Psoas muscle (tissue), 8 donors: ENCODE measurements around the gene PNMA1. TPM values are rescaled to one million over a fixed set of nuclear protein-coding genes. Genes with fewer than 3 reads are reported as not detected.

Experiments used
- ATAC-seq, 4 donors: fragments of 200-7000 bp; cut with Tn5 transposase; one replicate each; pipeline ENCODE4 v1.9.1; 2020; ENCODE audit warnings: moderate library complexity in 3 of 4, mild to moderate bottlenecking in 2 of 4
- DNase-seq, 2 donors: peaks; one replicate each; pipeline ENCODE4 v3.0.0-alpha.2; 2020
- H3K27ac ChIP-seq: fragments of 200-600 bp; one replicate; pipeline ENCODE4 v1.8.0; 2022
- H3K27me3 ChIP-seq, 3 donors: fragments of 200-600 bp in 1 of 3; one replicate each; pipeline versions ENCODE4 v1.6.1 to v1.8.0; 2013 to 2022; ENCODE audit warnings: low read length in 2 of 3, mild to moderate bottlenecking in 2 of 3, moderate library complexity in 1 of 3; ENCODE audit not compliant: insufficient read depth in 3 of 3
- H3K36me3 ChIP-seq, 2 donors: fragments of 200-600 bp in 1 of 2; one replicate each; pipeline versions ENCODE4 v1.6.1 to v1.8.0; 2013 to 2022; ENCODE audit warnings: low read depth in 1 of 2, mild to moderate bottlenecking in 1 of 2, moderate library complexity in 1 of 2; ENCODE audit not compliant: insufficient read depth in 1 of 2
- H3K4me1 ChIP-seq: fragments of 200-600 bp; one replicate; pipeline ENCODE4 v1.8.0; 2022
- H3K4me3 ChIP-seq: fragments of 200-600 bp; one replicate; pipeline ENCODE4 v1.8.0; 2022; ENCODE audit warnings: mild to moderate bottlenecking
- H3K9me3 ChIP-seq: fragments of 200-600 bp; one replicate; pipeline ENCODE4 v1.8.0; 2022
- WGBS, 3 donors: extraction: QIAGEN DNeasy Blood & Tissue Kit; methylation state at CpG; one replicate each; pipeline versions ENCODE4 v1.1.6 to v1.1.7; 2013; 5-methylcytosine and 5-hydroxymethylcytosine counted together
- intact Hi-C, 2 donors: fragments of 100-400 bp; cut with DNase I; formaldehyde crosslinking; loops; one replicate each; pipeline versions ENCODE4 v1.11.0 to v1.14.2; 2022
- polyA plus RNA-seq, 3 donors: library from polyadenylated mRNA; stranded (reverse); fragments of 200-250 nt; gene quantifications; one replicate each; pipeline ENCODE4 v1.2.3, GENCODE V29; 2013
- total RNA-seq, 4 donors: library from RNA; stranded (reverse); fragmentation: NEBNext Ultra II Directional in 2 of 4; extraction: Animal tissue kit (Norgen Biotek cat#: 25700) in 2 of 4; gene quantifications; one replicate each; pipeline versions ENCODE4 v1.2.1 to v1.2.4, GENCODE V29; 2021 to 2023
- TF ChIP-seq, protein P1 (sequence below): fragments of 200-600 bp; IDR thresholded peaks from one replicate; pipeline ENCODE4 v1.8.0; 2022; ENCODE audit warnings: antibody characterized with exemption
- donor health status: healthy with polysubstance abuse.
- donor health status: DM: no; HTN: no; CAD: no; lungs with moderate emphysema.
- donor health status: Bipolar disorder and iron deficiency.
- donor health status: healthy.
- donor health status: DM: yes; HTN: yes; CAD: no.
- donor health status: DM: no; HTN: no; CAD: no.
- donor health status: DM: no; HTN: no; CAD: no.
- donor health status: DM: yes; HTN: yes; CAD: no.

Gene PNMA1
- total and polyA plus RNA-seq, 7 donors = 9.3 to 28.8 (median 19.6) TPM

DNA sequence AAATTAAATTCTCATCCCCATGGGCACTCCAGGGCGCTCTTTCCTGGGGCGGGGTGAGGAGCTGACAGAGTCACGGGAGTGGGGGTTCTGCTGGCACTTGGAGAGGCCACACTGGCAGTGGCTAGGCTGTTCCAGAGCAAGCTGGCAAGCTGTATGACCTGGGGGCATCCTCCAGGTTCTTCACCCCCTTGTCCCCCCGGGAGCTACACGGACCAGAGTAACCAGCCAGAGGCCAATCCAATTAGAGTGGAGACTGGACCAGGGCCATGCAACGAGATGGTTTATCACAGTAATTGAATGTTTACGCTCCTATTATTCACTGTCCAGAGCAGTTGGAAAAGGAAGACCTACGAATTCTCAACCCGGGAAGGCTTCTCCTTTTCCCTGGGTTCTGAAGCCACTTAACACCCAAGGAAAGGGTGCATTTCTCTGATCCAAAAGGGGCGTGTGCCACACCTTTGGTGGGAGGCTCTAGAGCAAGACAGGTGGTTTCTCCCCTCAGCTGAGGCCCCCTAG lies 43.8 kb upstream of the PNMA1 start:
- H3K36me3 ChIP-seq = no peaks in the 10 kb centered on the region
- intact Hi-C loops = loop anchor here (2.0 kb wide), 2 partner anchors 29 to 33 kb away; no protein-coding TSS in a partner anchor
- H3K4me1 ChIP-seq = peaks cover 86% of the 10 kb centered on the region
- TF ChIP-seq, protein P1, sequence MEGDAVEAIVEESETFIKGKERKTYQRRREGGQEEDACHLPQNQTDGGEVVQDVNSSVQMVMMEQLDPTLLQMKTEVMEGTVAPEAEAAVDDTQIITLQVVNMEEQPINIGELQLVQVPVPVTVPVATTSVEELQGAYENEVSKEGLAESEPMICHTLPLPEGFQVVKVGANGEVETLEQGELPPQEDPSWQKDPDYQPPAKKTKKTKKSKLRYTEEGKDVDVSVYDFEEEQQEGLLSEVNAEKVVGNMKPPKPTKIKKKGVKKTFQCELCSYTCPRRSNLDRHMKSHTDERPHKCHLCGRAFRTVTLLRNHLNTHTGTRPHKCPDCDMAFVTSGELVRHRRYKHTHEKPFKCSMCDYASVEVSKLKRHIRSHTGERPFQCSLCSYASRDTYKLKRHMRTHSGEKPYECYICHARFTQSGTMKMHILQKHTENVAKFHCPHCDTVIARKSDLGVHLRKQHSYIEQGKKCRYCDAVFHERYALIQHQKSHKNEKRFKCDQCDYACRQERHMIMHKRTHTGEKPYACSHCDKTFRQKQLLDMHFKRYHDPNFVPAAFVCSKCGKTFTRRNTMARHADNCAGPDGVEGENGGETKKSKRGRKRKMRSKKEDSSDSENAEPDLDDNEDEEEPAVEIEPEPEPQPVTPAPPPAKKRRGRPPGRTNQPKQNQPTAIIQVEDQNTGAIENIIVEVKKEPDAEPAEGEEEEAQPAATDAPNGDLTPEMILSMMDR = no peak
- no peaks in the 10 kb centered on the region for H3K9me3 ChIP-seq
- H3K27me3 ChIP-seq = no peaks in the 10 kb centered on the region
- ATAC-seq (no peak), DNase-seq (no peak)
- H3K27ac ChIP-seq = peak overlapping the region; percentile 96
- WGBS, 3 donors = 26 to 46% (median 29%) methylated on average over 10 of the region's 10 CpGs
- H3K4me3 ChIP-seq = peak overlapping the region; percentile 78

DNA sequence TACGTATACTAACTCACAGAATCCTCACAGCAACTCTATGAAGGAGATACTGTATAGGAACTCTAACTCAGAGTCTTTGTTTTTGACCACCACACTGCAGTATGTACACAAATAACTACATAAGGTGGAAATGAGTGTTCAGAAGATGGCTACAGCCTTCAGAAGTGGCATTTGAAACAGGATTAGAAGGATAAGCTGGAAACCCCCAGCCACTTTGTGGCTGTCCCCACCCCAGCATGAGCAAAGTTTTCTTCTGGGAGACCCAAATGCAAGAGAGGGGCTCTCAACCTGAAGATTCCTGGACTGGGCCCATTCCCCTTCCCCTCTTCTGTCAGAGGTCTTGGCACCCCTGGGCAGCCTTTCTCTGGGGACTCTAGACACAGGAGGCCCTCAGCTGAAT lies 43.2 kb upstream of the PNMA1 start:
- DNase-seq (no peak), ATAC-seq (no peak)
- peaks cover 86% of the 10 kb centered on the region for H3K4me1 ChIP-seq
- 85 to 96% (median 88%) methylated on average over 1 of the region's 1 CpG for WGBS, 3 donors
- peak overlapping the region; percentile 78 for H3K4me3 ChIP-seq
- H3K27me3 ChIP-seq = no peaks in the 10 kb centered on the region
- H3K9me3 ChIP-seq = no peaks in the 10 kb centered on the region
- TF ChIP-seq, protein P1 = no peak
- peak overlapping the region; percentile 96 for H3K27ac ChIP-seq
- intact Hi-C loops = loop anchor here in 1 of 2 donors (2.0 kb wide), 1 partner anchor 29 kb away; no protein-coding TSS in a partner anchor
- no peaks in the 10 kb centered on the region for H3K36me3 ChIP-seq

DNA sequence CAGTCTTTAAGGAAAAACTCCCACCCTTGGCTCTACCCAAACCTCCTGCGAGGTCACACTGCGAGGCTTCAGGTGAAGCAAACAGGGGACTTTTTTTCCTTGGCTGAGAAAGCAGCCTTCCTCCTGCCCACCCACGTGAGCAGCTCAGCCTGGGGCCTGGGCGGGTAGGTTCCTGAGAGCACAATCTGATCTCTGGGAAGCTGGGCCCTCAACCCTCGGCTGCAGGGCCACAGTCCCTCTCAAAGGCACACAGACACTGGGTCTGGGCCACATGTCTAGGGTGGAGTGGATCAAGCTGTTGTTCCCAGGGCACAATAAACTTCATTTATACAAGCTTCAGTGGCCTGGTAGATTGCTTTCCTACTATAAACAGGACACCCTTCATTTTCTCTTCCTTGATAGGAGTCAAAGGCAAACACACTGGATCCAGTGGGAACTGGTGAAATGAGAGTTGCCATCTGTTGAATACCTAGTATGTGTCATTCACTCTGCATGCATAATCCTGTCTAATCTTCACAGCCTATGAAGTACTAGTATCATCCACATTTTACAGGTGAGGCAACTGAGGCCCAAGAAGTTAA lies 41.3 kb upstream of the PNMA1 start:
- WGBS, 3 donors = 6 to 30% (median 11%) methylated on average over 5 of the region's 5 CpGs
- H3K4me3 ChIP-seq = peak overlapping the region; percentile 53
- peak overlapping the region; percentile 96 for H3K27ac ChIP-seq
- H3K27me3 ChIP-seq = no peaks in the 10 kb centered on the region
- DNase-seq = no peak
- TF ChIP-seq, protein P1 = no peak
- intact Hi-C loops = loop anchor here in 1 of 2 donors (2.0 kb wide), 1 partner anchor 31 kb away; no protein-coding TSS in a partner anchor
- H3K36me3 ChIP-seq = no peaks in the 10 kb centered on the region
- no peaks in the 10 kb centered on the region for H3K9me3 ChIP-seq
- peaks cover 87% of the 10 kb centered on the region for H3K4me1 ChIP-seq
- no peak for ATAC-seq

DNA sequence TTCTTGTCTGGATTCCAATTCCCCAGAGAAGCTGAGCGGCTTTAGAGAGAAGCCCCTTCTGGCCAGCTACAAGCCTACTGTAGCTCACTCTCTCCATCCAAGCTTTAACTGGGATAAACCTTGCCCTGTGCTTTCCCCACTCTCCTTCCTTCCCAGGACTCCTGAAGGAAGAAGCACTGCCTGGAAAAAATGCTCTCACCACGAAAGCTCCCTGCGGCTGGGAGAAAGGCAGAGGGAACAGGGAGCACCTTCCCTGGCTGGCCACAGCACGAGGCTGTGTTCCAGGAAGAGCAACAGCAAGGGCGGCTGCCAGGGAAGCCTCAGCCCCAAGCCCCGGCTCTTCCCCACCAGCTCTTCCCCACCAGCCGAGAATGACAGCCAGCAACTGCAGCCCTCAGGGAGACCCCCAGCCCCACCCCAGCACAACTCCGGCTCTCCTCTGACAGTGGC lies 40.8 kb upstream of the PNMA1 start:
- TF ChIP-seq, protein P1 = no peak
- ATAC-seq (peak in 3 of 4 donors; percentile 19 to 41 (median 39)), DNase-seq (peak in 1 of 2 donors; percentile 52)
- H3K4me3 ChIP-seq = peak overlapping the region; percentile 53
- no peaks in the 10 kb centered on the region for H3K27me3 ChIP-seq
- peaks cover 90% of the 10 kb centered on the region for H3K4me1 ChIP-seq
- no peaks in the 10 kb centered on the region for H3K36me3 ChIP-seq
- H3K9me3 ChIP-seq = no peaks in the 10 kb centered on the region
- intact Hi-C loops = no loop called here
- H3K27ac ChIP-seq = peak overlapping the region; percentile 96
- WGBS, 3 donors = 7 to 8% (median 7%) methylated on average over 8 of the region's 8 CpGs
